Adipocyte (in vitro differentiated cells): Measurements from ENCODE around the gene ELL2.

ENCODE experiments used
- DNase-seq: peaks from one replicate; pipeline ENCODE4 v3.0.0-alpha.2; 2015; ENCODE audit warnings: low read depth
- H3K27me3 ChIP-seq: replicated peaks from 2 replicates; pipeline ENCODE4 v1.7.0; 2013; ENCODE audit warnings: mild to moderate bottlenecking, low read length, moderate library complexity; ENCODE audit not compliant: control insufficient read depth, insufficient read depth
- H3K36me3 ChIP-seq: 2 replicates; pipeline ENCODE4 v1.7.0; 2013; ENCODE audit warnings: low read length, mild to moderate bottlenecking, moderate library complexity; ENCODE audit not compliant: control insufficient read depth, insufficient read depth, severe bottlenecking
- H3K4me1 ChIP-seq: 2 replicates; pipeline ENCODE4 v1.7.0; 2013; ENCODE audit warnings: mild to moderate bottlenecking, low read length, moderate library complexity; ENCODE audit not compliant: control insufficient read depth, insufficient read depth
- H3K4me3 ChIP-seq: 2 replicates; pipeline ENCODE4 v1.7.0; 2013; ENCODE audit warnings: mild to moderate bottlenecking, low read length, moderate library complexity
- H3K9ac ChIP-seq: 2 replicates; pipeline ENCODE4 v1.7.0; 2013; ENCODE audit warnings: mild to moderate bottlenecking, low read length, moderate library complexity
- H3K9me3 ChIP-seq: 2 replicates; pipeline ENCODE4 v1.7.0; 2013; ENCODE audit warnings: mild to moderate bottlenecking, low read length, moderate library complexity; ENCODE audit not compliant: control insufficient read depth

The ELL2 gene

GRCh38 chr5:95961617-95962474 is at the start of gene ELL2:
Gene ELL2, minus strand, starts transcription at chr5:95961851. Its CDS starts 130 bp downstream, at chr5:95961721.
- Histone ChIP-seq H3K4me1 (peaks cover 16% of the 10 kb centered on the region), H3K4me3 (peak within 1 kb of the TSS; percentile 99), H3K9me3 (no peaks in the 10 kb centered on the region), H3K27me3 (no peaks in the 10 kb centered on the region), H3K9ac (peak within 1 kb of the TSS; percentile 100), H3K36me3 (peaks cover 23% of the 10 kb centered on the region)
- peak; percentile 99 for DNase-seq

GRCh38 chr5:96008987-96009647 is 47.5 kb upstream of the ELL2 start:
- DNase-seq: no peak
- Histone ChIP-seq H3K9me3 (no peaks in the 10 kb centered on the region), H3K36me3 (no peaks in the 10 kb centered on the region), H3K27me3 (no peaks in the 10 kb centered on the region), H3K9ac (no peak overlapping the region), H3K4me1 (no peaks in the 10 kb centered on the region), H3K4me3 (no peak overlapping the region)

- no peaks in the 10 kb centered on the region for H3K27me3 ChIP-seq
- DNase-seq: no peak
- no peaks in the 10 kb centered on the region for H3K9me3 ChIP-seq
- H3K9ac ChIP-seq: no peak overlapping the region
- no peaks in the 10 kb centered on the region for H3K4me1 ChIP-seq
- no peaks in the 10 kb centered on the region for H3K36me3 ChIP-seq
- H3K4me3 ChIP-seq: no peak overlapping the region
Measured at GRCh38 chr5:96008487-96008886, 46.8 kb upstream of the ELL2 start.

GRCh38 chr5:96007051-96007450 is 45.4 kb upstream of the ELL2 start:
- no peaks in the 10 kb centered on the region for H3K9me3 ChIP-seq
- H3K4me3 ChIP-seq: no peak overlapping the region
- H3K4me1 ChIP-seq: no peaks in the 10 kb centered on the region
- H3K36me3 ChIP-seq: no peaks in the 10 kb centered on the region
- H3K9ac ChIP-seq: no peak overlapping the region
- H3K27me3 ChIP-seq: no peaks in the 10 kb centered on the region
- no peak for DNase-seq

GRCh38 chr5:96006291-96006690 is 44.6 kb upstream of the ELL2 start:
- no peak overlapping the region for H3K4me3 ChIP-seq
- no peaks in the 10 kb centered on the region for H3K36me3 ChIP-seq
- no peak for DNase-seq
- H3K9ac ChIP-seq: no peak overlapping the region
- H3K4me1 ChIP-seq: peaks cover 4% of the 10 kb centered on the region
- no peaks in the 10 kb centered on the region for H3K9me3 ChIP-seq
- H3K27me3 ChIP-seq: no peaks in the 10 kb centered on the region

GRCh38 chr5:96004754-96005153 is 43.1 kb upstream of the ELL2 start:
- Histone ChIP-seq H3K36me3 (no peaks in the 10 kb centered on the region), H3K9ac (no peak overlapping the region)
- peak; percentile 15 for DNase-seq

GRCh38 chr5:96004087-96004486 is 42.4 kb upstream of the ELL2 start:
- H3K27me3 ChIP-seq: no peaks in the 10 kb centered on the region

More at GRCh38 chr5:96004754-96005153, 43.1 kb upstream of the ELL2 start:
- Histone ChIP-seq H3K4me1 (peaks cover 9% of the 10 kb centered on the region), H3K4me3 (peak overlapping the region; percentile 5), H3K27me3 (no peaks in the 10 kb centered on the region), H3K9me3 (no peaks in the 10 kb centered on the region)

GRCh38 chr5:96001262-96001661 is 39.6 kb upstream of the ELL2 start:
- no peak overlapping the region for H3K4me3 ChIP-seq
- peaks cover 9% of the 10 kb centered on the region for H3K4me1 ChIP-seq
- no peaks in the 10 kb centered on the region for H3K36me3 ChIP-seq
- no peaks in the 10 kb centered on the region for H3K9me3 ChIP-seq
- DNase-seq: peak; percentile 42
- H3K27me3 ChIP-seq: no peaks in the 10 kb centered on the region
- H3K9ac ChIP-seq: peak overlapping the region; percentile 8

More at GRCh38 chr5:96004087-96004486, 42.4 kb upstream of the ELL2 start:
- H3K4me1 ChIP-seq: peaks cover 9% of the 10 kb centered on the region
- H3K9ac ChIP-seq: no peak overlapping the region
- H3K36me3 ChIP-seq: no peaks in the 10 kb centered on the region
- DNase-seq: no peak
- H3K9me3 ChIP-seq: no peaks in the 10 kb centered on the region
- H3K4me3 ChIP-seq: no peak overlapping the region

- Histone ChIP-seq H3K9me3 (no peaks in the 10 kb centered on the region), H3K36me3 (no peaks in the 10 kb centered on the region), H3K9ac (no peak overlapping the region), H3K4me3 (no peak overlapping the region), H3K27me3 (no peaks in the 10 kb centered on the region), H3K4me1 (peaks cover 9% of the 10 kb centered on the region)
- DNase-seq: no peak
Measured at GRCh38 chr5:96000308-96000707, 38.7 kb upstream of the ELL2 start.

- peaks cover 9% of the 10 kb centered on the region for H3K4me1 ChIP-seq
- H3K9ac ChIP-seq: no peak overlapping the region
- H3K4me3 ChIP-seq: no peak overlapping the region
- no peak for DNase-seq
- no peaks in the 10 kb centered on the region for H3K27me3 ChIP-seq
- no peaks in the 10 kb centered on the region for H3K9me3 ChIP-seq
- H3K36me3 ChIP-seq: no peaks in the 10 kb centered on the region
Measured at GRCh38 chr5:95996904-95997723, 35.5 kb upstream of the ELL2 start.

- Histone ChIP-seq H3K9ac (no peak overlapping the region), H3K27me3 (no peaks in the 10 kb centered on the region), H3K36me3 (no peaks in the 10 kb centered on the region), H3K4me1 (peaks cover 3% of the 10 kb centered on the region), H3K9me3 (no peaks in the 10 kb centered on the region), H3K4me3 (no peak overlapping the region)
- DNase-seq: no peak
Measured at GRCh38 chr5:95995962-95996489, 34.4 kb upstream of the ELL2 start.
